ENCODE measurements around the gene PPP2R1B.

DNA sequence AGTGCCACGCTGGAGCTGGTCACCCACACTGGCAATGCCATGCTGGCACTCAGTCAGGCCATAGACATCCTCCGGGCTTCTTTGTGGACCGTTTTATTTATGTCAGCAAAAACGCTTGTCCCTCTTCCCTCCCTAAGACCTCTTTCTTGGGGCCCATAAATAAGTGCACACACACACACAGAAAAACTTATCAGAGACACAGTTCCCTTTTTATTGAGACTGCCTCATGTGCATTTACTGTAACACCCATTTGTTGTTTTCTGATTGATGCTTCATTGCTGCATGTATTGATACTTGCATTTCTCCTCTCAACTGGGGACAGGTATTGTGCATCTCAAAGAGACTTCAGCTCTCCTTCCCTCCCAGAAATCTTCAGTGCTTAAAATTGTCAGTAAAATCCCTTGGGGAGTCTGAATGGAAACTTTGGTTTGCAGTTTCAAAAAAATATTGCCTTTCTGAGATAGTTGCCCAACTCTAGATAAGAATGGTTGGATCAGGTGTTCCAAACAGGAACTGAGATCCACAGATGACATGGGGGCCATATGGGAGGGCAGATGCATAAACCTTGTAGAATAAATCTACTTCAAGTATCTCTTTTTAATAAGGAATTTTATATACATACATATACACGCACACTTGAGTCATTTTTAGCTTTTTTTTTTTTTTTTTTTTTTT, 50.9 kb downstream of the PPP2R1B start:
- no peak for TF ChIP-seq POLR2A (IDR thresholded peaks at IDR 0.05)
- TF ChIP-seq POLR2AphosphoS5 (IDR thresholded peaks at IDR 0.05): no peak
- no peak for TF ChIP-seq CTCF (IDR thresholded peaks at IDR 0.05)
- TF ChIP-seq EP300 (IDR thresholded peaks at IDR 0.05): no peak
